HG03469 (cell line): ENCODE data around the gene KLF9.

Experiments
- ATAC-seq: cut with Tn5 transposase; IDR thresholded peaks from one replicate; pipeline ENCODE4 v1.9.1; 2021; ENCODE audit warnings: mild to moderate bottlenecking, moderate library complexity, moderate number of reproducible peaks; ENCODE audit not compliant: unreplicated experiment

Gene KLF9

DNA sequence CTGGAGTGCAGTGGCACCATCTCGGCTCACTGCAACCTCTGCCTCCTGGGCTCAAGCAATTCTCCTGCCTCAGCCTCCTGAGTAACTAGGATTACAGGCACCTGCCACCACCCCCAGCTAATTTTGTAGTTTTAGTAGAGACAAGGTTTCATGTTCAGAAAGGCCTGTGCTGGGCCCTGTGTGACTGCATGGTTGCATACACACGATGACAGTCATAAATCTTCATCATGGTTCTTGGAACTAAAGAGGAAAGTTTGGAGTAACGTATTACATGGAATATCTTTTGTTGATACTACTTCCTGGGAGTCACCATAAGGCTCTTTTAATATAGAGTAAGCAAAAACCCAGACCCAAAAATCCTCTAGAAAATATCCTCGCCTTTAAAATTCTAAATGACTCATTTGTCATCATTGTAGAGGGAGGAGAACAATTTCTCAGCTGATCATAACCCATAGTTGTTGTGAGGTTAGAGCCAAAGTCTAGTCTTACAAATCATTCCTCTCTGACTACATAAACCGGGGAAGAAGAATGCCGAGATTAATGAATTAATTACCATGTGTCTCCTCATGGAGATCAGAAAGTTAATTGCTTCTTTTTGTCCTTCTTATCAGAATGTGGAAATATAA is 47.0 kb downstream of the KLF9 start:
- no peak for ATAC-seq

DNA sequence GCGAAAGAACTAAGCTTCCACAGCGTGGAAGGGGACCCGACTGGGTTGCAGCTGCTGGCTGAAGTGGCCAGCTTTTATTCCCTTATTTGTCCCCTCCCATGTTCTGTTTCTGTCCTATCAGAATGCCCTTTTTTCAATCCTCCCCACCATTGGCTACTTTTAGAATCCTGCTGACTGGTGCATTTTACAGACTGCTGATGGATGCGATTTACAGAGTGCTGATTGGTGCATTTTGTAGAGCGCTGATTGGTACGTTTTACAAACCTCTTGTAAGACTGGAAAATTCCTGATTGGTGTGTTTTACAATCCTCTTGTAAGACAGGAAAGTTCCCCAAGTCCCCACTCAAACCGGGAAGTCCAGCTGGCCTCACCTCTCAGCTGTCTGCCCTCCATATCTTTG is 50.7 kb downstream of the KLF9 start:
- no peak for ATAC-seq

DNA sequence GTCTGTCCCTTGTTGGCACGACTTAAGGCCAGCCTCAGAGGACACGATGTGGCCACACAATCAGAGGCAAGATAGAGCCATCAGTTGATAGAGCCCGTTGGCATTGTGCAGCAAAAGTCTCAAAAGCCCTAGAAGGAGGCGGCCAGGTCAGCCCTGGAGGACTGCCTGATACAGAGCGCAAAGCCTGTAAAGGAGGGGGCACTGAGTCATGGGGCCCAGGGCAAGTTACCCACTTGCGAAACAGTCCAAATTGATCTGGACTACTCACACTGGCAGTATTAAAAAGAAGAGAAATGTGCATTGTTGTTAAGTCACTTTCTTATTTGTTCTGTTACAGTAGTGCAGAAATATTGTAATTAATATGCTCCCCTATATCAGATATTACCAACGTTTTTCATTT is 51.5 kb downstream of the KLF9 start:
- no peak for ATAC-seq

DNA sequence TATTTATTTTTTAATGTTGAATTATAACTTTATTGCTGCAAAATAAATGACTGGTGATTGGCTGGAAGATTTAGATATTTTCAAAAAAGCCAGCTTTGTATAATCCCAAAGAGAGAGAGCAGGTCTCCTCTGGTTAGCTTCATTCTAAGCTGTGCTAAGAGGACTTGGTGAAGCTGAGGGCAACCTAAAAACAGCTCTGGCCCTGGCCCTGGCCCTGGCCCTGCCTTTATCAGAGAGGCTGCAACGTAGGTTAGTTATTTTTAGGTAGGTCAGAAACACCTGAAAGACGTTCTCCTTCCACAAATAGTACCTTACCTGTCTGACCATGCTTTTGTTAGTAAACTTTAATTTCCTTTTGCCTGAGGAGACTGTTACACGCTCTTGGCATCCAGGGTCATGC is 58.7 kb downstream of the KLF9 start:
- ATAC-seq: no peak

DNA sequence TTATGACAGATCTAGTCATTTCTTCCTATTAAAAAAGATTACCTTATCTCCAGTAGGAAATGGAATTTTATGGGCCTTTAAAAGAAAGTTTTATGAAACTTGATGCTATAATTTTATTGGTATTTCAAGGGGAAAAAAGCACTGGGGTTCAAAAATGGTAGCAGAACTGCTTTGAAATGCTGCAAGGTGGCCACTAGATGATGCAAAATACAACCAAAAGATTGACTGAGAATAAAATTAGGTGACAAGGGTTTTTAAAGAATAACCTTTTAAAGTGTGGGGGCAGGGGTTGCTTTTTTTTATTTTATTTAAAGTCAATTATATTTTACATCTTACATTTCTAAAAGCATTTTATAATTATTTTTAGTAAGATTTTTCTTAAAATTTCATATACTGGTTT is 61.7 kb downstream of the KLF9 start:
- no peak for ATAC-seq

DNA sequence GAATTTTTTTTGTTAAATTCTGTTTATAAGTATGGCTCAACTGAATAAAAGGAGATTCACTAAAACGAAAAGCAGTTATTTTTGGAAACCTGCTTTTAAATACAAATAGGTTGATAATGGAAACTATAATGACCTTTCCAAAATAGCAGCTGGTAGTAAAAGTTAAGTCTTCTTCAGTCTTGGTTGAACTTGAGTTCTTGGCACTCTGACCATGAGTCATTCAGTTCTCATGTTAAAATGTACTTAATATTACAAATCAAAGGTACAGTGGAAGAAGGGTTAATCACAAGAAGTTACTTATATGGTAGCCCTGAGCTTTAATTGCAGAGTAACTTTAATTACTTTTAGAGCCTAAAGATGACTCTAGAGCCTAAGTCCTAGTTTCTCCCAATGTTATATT is 62.1 kb downstream of the KLF9 start:
- no peak for ATAC-seq

DNA sequence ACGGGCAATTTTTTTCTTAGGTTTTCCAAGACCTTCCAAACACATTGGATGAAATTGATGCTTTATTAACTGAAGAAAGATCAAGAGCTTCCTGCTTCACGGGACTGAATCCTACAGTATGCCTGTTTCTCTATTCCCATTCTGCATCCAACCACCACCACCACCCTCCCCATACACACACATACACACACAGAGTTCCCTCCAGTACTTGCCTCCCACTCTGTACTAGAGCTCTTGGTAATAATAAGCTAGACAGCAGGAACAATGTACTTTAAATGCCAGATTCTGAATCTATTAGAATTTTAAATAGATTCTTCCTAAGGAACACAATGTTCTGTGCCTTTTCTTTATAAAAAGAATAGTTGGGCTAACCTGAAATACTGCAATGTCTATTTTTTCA is 67.4 kb downstream of the KLF9 start:
- no peak for ATAC-seq

DNA sequence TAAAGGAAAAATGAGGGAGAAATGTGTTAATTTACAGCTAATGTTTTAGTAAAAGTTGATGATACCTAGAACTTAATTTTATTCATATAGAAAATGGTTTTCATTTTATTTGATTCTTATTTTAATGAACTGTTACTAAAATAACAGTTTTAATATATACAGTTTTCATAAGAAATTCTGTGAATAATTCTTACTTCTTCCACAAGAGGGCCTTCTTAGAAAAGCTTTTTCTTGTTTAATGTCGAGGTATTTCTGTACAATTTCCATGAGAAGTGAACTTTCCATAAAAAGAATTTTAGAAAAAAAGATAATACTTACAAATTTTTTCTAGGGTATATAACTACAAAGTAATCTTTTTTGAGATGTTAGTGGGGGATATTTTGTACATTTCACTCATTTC is 73.9 kb downstream of the KLF9 start:
- ATAC-seq: no peak
